Esophagus muscularis mucosa (tissue), 4 donors: ENCODE results near the gene PLEKHG3. TPM values are rescaled to one million over a fixed set of nuclear protein-coding genes. Genes with fewer than 3 reads are reported as not detected.

Experiments
- DNase-seq: peaks from one replicate; pipeline ENCODE4 v3.0.0-alpha.2; 2017; ENCODE audit errors: extremely low spot score
- H3K27ac ChIP-seq, 4 donors: fragments of 200-600 bp; sonication (generic); replicated peaks in 1 of 4; 1 replicate in 3 of 4; 2 replicates in 1 of 4; pipeline ENCODE4 v1.5.1; 2016 to 2019; ENCODE audit warnings: mild to moderate bottlenecking in 1 of 4
- H3K27me3 ChIP-seq, 4 donors: fragments of 200-600 bp; sonication (generic); one replicate each; pipeline versions ENCODE4 v1.5.1 to v1.6.0; 2016 to 2019
- H3K36me3 ChIP-seq, 4 donors: fragments of 200-600 bp; sonication (generic); one replicate each; pipeline ENCODE4 v1.5.1; 2016 to 2019
- H3K4me1 ChIP-seq, 4 donors: fragments of 200-600 bp; sonication (generic); one replicate each; pipeline ENCODE4 v1.5.1; 2016 to 2019
- H3K4me3 ChIP-seq, 4 donors: fragments of 200-600 bp; sonication (generic); 1 replicate in 2 of 4; 2 replicates in 2 of 4; pipeline ENCODE4 v1.5.1; 2016 to 2019; ENCODE audit warnings: mild to moderate bottlenecking in 4 of 4, moderate library complexity in 1 of 4
- H3K9me3 ChIP-seq, 4 donors: fragments of 200-600 bp; sonication (generic); 1 replicate in 3 of 4; 2 replicates in 1 of 4; pipeline ENCODE4 v1.5.1; 2016 to 2019
- EP300 ChIP-seq: sonication (generic); formaldehyde crosslinking; IDR thresholded peaks from one replicate; pipeline ENCODE4 v1.6.1; 2017; ENCODE audit warnings: antibody characterized with exemption
- POLR2A ChIP-seq: fragments of 450-650 bp; IDR thresholded peaks from one replicate; pipeline ENCODE4 v1.6.1; 2017; ENCODE audit warnings: antibody characterized with exemption, moderate library complexity, mild to moderate bottlenecking, low read depth
- POLR2AphosphoS5 ChIP-seq, 2 donors: sonication (generic); formaldehyde crosslinking; IDR thresholded peaks; one replicate each; pipeline ENCODE4 v1.6.1; 2017; ENCODE audit warnings: antibody characterized with exemption in 2 of 2
- WGBS: methylation state at CpG from one replicate; pipeline ENCODE4 v1.1.5; 2018; 5-methylcytosine and 5-hydroxymethylcytosine counted together
- intact Hi-C: fragments of 100-400 bp; cut with DNase I; formaldehyde crosslinking; loops from one replicate; pipeline ENCODE4 v1.15.1; 2023
- total RNA-seq, 4 donors: library from RNA; depleted of rRNA; stranded (reverse); fragments of >200 nt; gene quantifications; one replicate each; pipeline versions ENCODE4 v1.1.0 to v1.2.1, GENCODE V29; 2016
- TF ChIP-seq, protein P1 (sequence below), 3 experiments: fragments of 200-600 bp in 2 of 3; fragments of 450-650 bp in 1 of 3; sonication (generic) in 2 of 3; IDR thresholded peaks; one replicate each; pipeline ENCODE4 v1.5.1; 2017 to 2019; ENCODE audit warnings: antibody characterized with exemption in 3 of 3, mild to moderate bottlenecking in 2 of 3, moderate library complexity in 1 of 3

The PLEKHG3 gene
- total RNA-seq, 4 donors from 2014 or later: 21.7 to 66.7 (median 35.1) TPM

DNA sequence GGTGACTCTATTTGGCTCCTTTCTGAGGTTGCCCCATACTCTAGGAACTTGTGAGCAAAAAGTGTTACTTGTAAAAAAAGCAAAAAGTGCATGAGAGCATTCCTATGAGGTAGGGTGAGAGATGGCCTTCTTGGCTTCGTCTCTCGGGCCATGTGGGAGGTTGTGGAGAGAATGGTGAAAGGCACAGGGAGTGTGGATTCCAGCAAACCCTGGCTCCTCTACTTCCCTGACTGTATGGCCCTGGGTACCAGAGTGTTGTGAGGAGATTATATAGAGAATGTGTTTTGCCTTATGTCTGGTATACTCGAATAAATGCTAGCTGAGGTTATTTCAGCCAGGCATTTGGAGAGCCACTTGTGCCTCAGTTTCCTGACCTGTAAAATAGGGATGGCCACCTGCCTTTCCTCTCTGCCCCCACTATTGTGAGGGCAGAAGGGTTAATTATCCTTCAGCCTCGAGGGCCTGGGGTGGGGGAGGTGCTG is 11.0 kb downstream of the PLEKHG3 start:
- Histone ChIP-seq H3K27me3 (no peaks in the 10 kb centered on the region), H3K36me3 (no peaks in the 10 kb centered on the region), H3K27ac (peak overlapping the region; percentile 75 to 81 (median 78)), H3K4me1 (peaks cover 36 to 73% (median 69%) of the 10 kb centered on the region in 4 donors), H3K9me3 (peaks cover 0 to 10% (median 5%) of the 10 kb centered on the region in 4 donors), H3K4me3 (peak overlapping the region in 3 of 4 donors; percentile 44 to 50 (median 50))
- 60% methylated on average over 4 of the region's 4 CpGs for WGBS
- intact Hi-C loops: no loop called here
- TF ChIP-seq POLR2A (no peak), POLR2AphosphoS5 (IDR thresholded peaks at IDR 0.05) (no peak), EP300 (no peak)
- TF ChIP-seq, protein P1, sequence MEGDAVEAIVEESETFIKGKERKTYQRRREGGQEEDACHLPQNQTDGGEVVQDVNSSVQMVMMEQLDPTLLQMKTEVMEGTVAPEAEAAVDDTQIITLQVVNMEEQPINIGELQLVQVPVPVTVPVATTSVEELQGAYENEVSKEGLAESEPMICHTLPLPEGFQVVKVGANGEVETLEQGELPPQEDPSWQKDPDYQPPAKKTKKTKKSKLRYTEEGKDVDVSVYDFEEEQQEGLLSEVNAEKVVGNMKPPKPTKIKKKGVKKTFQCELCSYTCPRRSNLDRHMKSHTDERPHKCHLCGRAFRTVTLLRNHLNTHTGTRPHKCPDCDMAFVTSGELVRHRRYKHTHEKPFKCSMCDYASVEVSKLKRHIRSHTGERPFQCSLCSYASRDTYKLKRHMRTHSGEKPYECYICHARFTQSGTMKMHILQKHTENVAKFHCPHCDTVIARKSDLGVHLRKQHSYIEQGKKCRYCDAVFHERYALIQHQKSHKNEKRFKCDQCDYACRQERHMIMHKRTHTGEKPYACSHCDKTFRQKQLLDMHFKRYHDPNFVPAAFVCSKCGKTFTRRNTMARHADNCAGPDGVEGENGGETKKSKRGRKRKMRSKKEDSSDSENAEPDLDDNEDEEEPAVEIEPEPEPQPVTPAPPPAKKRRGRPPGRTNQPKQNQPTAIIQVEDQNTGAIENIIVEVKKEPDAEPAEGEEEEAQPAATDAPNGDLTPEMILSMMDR (IDR thresholded peaks at IDR 0.05): no peak
- DNase-seq: no peak

DNA sequence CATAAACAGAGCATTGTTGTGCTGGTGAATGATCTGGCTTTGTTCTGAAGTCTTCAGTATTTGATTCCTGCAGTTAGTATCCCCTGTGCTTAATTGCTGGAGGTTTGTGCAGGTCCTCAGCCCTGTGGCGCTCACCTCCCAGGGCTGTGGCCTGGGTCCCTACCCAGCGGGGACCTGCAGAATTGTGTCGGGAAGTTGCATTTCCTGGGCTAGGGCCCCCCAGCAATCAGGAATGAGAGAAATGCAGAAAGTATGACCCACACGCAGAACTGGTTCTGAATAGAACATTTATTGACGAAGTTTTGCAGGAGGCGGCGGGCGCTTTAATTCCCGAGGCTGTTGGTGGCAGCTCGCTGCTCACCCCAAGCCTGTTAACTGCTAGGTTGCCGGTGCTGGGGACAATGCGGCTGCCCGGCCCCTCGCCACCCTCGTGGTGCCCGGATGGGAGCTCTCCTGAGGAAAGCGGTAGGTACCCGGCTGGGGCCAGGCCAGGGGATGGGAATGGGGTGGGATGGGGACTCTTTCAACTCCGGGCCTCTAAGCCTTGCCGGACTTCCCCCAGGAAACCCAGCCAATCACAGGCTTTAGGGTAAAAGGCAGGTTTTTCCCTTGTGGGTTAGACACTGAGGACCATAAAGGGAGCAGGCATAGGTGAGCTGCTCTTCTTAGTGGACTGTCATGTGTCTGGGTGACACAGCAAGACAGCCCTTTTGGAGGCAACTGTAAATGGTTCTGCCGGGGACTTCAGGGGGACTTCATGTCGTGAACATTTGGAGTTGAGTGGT is 11.6 kb downstream of the PLEKHG3 start:
- peak overlapping the region; percentile 75 to 81 (median 78) for H3K27ac ChIP-seq
- H3K4me1 ChIP-seq: peaks cover 36 to 73% (median 69%) of the 10 kb centered on the region in 4 donors
- WGBS: 57% methylated on average over 21 of the region's 22 CpGs
- H3K27me3 ChIP-seq: no peaks in the 10 kb centered on the region
- intact Hi-C loops: no loop called here
- DNase-seq: no peak
- H3K4me3 ChIP-seq: peak overlapping the region; percentile 44 to 57 (median 50)
- H3K36me3 ChIP-seq: no peaks in the 10 kb centered on the region
- TF ChIP-seq, protein P1 (IDR thresholded peaks at IDR 0.05): no peak
- TF ChIP-seq EP300 (no peak), POLR2AphosphoS5 (IDR thresholded peaks at IDR 0.05) (no peak), POLR2A (no peak)
- H3K9me3 ChIP-seq: peaks cover 0 to 10% (median 5%) of the 10 kb centered on the region in 4 donors

DNA sequence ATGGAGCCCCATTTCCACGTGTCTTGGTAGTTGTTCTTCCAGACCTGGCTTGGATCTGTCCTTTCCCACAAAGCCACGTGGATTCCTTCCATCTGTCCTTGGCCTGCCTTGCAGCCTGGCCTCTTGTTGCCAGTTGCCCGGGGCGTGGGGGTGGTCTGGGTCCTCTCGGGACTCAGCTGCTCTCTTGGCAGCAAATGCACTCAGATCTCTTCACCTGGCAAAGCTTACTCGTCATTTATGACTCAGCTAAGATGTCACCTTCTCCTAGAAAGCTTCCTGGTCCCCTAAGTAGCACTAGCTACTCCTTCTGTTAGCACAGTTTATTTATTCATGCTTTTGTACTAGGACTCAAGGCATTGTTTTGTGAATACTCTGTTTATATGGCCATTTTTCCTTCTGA is 13.6 kb downstream of the PLEKHG3 start:
- Histone ChIP-seq H3K9me3 (peaks cover 0 to 10% (median 4%) of the 10 kb centered on the region in 4 donors), H3K36me3 (no peaks in the 10 kb centered on the region), H3K4me3 (no peak overlapping the region), H3K27ac (peak overlapping the region; percentile 75 to 81 (median 78)), H3K4me1 (peaks cover 47 to 88% (median 82%) of the 10 kb centered on the region in 4 donors), H3K27me3 (no peaks in the 10 kb centered on the region)
- WGBS: 21% methylated on average over 6 of the region's 6 CpGs
- no peak for DNase-seq
- TF ChIP-seq, protein P1 (IDR thresholded peaks at IDR 0.05): no peak
- TF ChIP-seq POLR2A: no peak
- TF ChIP-seq EP300: no peak
- TF ChIP-seq POLR2AphosphoS5 (IDR thresholded peaks at IDR 0.05): no peak
- intact Hi-C loops: no loop called here

DNA sequence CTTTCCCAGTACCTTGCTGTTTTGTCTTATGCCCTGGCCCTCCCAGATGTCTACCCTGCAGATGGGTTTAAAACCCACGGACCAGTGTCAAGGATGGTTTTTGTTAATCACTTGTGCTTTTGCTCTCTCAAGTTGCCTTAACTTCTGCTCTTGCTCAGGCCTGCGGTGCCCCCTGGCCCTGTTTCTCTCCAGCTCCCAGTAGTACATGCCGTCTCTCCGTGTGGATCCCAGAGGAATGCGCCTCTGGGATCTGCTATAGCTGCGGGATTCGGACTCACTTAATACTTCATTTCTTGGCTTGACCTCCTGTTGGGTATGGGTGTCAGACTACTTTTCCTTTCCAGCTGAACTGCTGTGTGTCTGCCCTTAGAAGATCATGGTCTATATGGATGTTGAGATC is 14.5 kb downstream of the PLEKHG3 start:
- WGBS: 83% methylated on average over 7 of the region's 7 CpGs
- TF ChIP-seq, protein P1 (IDR thresholded peaks at IDR 0.05): no peak
- peak in 1 of 2 donors; percentile 15 for TF ChIP-seq POLR2AphosphoS5 (IDR thresholded peaks at IDR 0.05)
- peaks cover 0 to 3% (median 0%) of the 10 kb centered on the region in 4 donors for H3K9me3 ChIP-seq
- intact Hi-C loops: no loop called here
- no peaks in the 10 kb centered on the region for H3K27me3 ChIP-seq
- peak overlapping the region; percentile 75 to 81 (median 78) for H3K27ac ChIP-seq
- H3K36me3 ChIP-seq: no peaks in the 10 kb centered on the region
- no peak overlapping the region for H3K4me3 ChIP-seq
- peaks cover 51 to 97% (median 91%) of the 10 kb centered on the region in 4 donors for H3K4me1 ChIP-seq
- no peak for DNase-seq
